Suprapubic skin (tissue), 4 donors: ENCODE data around the gene SHC2. TPM values are rescaled to one million over a fixed set of nuclear protein-coding genes. Genes with fewer than 3 reads are reported as not detected.

Experiments
- DNase-seq, 2 donors: peaks; one replicate each; pipeline ENCODE4 v3.0.0-alpha.2; 2019; ENCODE audit warnings: low spot score in 2 of 2
- H3K27ac ChIP-seq: fragments of 200-600 bp; sonication (generic); one replicate; pipeline ENCODE4 v1.5.1; 2019
- H3K27me3 ChIP-seq: fragments of 200-600 bp; sonication (generic); one replicate; pipeline ENCODE4 v1.5.1; 2019
- H3K36me3 ChIP-seq: fragments of 200-600 bp; sonication (generic); one replicate; pipeline ENCODE4 v1.5.1; 2019
- H3K4me1 ChIP-seq: fragments of 200-600 bp; sonication (generic); one replicate; pipeline ENCODE4 v1.5.1; 2019
- H3K4me3 ChIP-seq: fragments of 200-600 bp; sonication (generic); one replicate; pipeline ENCODE4 v1.5.1; 2019; ENCODE audit warnings: mild to moderate bottlenecking
- H3K9me3 ChIP-seq: fragments of 200-600 bp; sonication (generic); one replicate; pipeline ENCODE4 v1.5.1; 2019
- EP300 ChIP-seq: sonication (generic); formaldehyde crosslinking; IDR thresholded peaks from one replicate; pipeline ENCODE4 v1.6.1; 2017; ENCODE audit warnings: antibody characterized with exemption
- POLR2A ChIP-seq, 2 donors: fragments of 450-650 bp; IDR thresholded peaks; one replicate each; pipeline ENCODE4 v1.6.1; 2017; ENCODE audit warnings: antibody characterized with exemption in 2 of 2, mild to moderate bottlenecking in 2 of 2, moderate library complexity in 2 of 2
- POLR2AphosphoS5 ChIP-seq, 3 donors: sonication (generic); formaldehyde crosslinking; IDR thresholded peaks; one replicate each; pipeline ENCODE4 v1.6.1; 2017; ENCODE audit warnings: antibody characterized with exemption in 3 of 3
- WGBS: methylation state at CpG from one replicate; pipeline ENCODE4 v1.1.5; 2018; 5-methylcytosine and 5-hydroxymethylcytosine counted together
- total RNA-seq, 4 donors: library from RNA; depleted of rRNA; stranded (reverse); fragments of >200 nt; gene quantifications; one replicate each; pipeline ENCODE4 v1.1.0, GENCODE V29; 2016
- TF ChIP-seq, protein P1 (sequence below), 2 donors: fragments of 200-600 bp in 1 of 2; fragments of 450-650 bp in 1 of 2; sonication (generic) in 1 of 2; IDR thresholded peaks; one replicate each; pipeline ENCODE4 v1.5.1; 2016 to 2019; ENCODE audit warnings: antibody characterized with exemption in 2 of 2, mild to moderate bottlenecking in 1 of 2, moderate library complexity in 1 of 2

Gene SHC2
- total RNA-seq, 4 donors from 2014 or later, result 16.3 to 40.7 (median 19.6) TPM

GRCh38 chr19:504616-505015 is 43.8 kb upstream of the SHC2 start:
- Histone ChIP-seq H3K9me3 (no peaks in the 10 kb centered on the region), H3K27ac (no peak overlapping the region), H3K36me3 (no peaks in the 10 kb centered on the region), H3K4me3 (no peak overlapping the region), H3K4me1 (peaks cover 21% of the 10 kb centered on the region), H3K27me3 (no peaks in the 10 kb centered on the region)
- TF ChIP-seq EP300, result no peak
- TF ChIP-seq POLR2A (IDR thresholded peaks at IDR 0.05), result no peak
- no peak for TF ChIP-seq POLR2AphosphoS5 (IDR thresholded peaks at IDR 0.05)
- TF ChIP-seq, protein P1, sequence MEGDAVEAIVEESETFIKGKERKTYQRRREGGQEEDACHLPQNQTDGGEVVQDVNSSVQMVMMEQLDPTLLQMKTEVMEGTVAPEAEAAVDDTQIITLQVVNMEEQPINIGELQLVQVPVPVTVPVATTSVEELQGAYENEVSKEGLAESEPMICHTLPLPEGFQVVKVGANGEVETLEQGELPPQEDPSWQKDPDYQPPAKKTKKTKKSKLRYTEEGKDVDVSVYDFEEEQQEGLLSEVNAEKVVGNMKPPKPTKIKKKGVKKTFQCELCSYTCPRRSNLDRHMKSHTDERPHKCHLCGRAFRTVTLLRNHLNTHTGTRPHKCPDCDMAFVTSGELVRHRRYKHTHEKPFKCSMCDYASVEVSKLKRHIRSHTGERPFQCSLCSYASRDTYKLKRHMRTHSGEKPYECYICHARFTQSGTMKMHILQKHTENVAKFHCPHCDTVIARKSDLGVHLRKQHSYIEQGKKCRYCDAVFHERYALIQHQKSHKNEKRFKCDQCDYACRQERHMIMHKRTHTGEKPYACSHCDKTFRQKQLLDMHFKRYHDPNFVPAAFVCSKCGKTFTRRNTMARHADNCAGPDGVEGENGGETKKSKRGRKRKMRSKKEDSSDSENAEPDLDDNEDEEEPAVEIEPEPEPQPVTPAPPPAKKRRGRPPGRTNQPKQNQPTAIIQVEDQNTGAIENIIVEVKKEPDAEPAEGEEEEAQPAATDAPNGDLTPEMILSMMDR (IDR thresholded peaks at IDR 0.05), result no peak
- WGBS, result 91% methylated on average over 11 of the region's 14 CpGs
- DNase-seq, result no peak

GRCh38 chr19:501646-502045 is 40.8 kb upstream of the SHC2 start:
- no peak overlapping the region for H3K4me3 ChIP-seq
- no peak for TF ChIP-seq EP300
- no peak for TF ChIP-seq POLR2AphosphoS5 (IDR thresholded peaks at IDR 0.05)
- TF ChIP-seq POLR2A (IDR thresholded peaks at IDR 0.05), result no peak
- TF ChIP-seq, protein P1 (IDR thresholded peaks at IDR 0.05), result no peak
- H3K4me1 ChIP-seq, result peaks cover 16% of the 10 kb centered on the region
- 77% methylated on average over 17 of the region's 17 CpGs for WGBS
- H3K27ac ChIP-seq, result no peak overlapping the region
- peaks cover 28% of the 10 kb centered on the region for H3K27me3 ChIP-seq
- H3K36me3 ChIP-seq, result no peaks in the 10 kb centered on the region
- no peak for DNase-seq
- no peaks in the 10 kb centered on the region for H3K9me3 ChIP-seq

DNA sequence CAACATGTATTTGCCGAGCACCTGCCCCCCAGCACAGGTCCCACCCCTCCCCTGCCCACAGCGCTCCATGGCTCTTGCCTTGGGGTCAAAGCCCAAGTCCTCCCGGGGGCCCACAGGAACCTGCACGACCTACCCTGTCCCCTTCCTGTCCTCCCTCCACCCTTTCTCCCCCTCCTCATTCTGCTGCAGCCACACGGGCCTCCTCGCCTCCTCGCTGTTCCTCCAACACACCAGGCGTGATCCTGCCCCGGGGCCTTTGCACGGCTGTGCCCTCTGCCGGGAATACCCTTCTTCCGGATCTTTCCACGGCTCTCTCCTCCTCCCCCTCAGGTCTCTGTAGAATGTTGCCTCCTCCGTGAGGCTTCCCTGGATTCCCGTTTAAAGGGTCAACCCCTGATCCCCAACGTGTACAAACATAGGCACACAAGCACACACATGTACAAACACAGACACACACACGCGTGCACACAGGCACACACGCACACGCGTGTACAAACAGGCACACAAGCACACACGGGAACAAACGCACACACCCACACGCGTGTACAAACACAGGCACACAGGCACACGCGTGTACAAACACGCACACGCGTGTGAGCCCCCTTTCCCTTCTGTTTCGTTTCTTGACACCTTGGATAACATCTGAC is 38.3 kb upstream of the SHC2 start:
- DNase-seq, result no peak
- no peak overlapping the region for H3K4me3 ChIP-seq
- no peak overlapping the region for H3K27ac ChIP-seq
- peaks cover 34% of the 10 kb centered on the region for H3K27me3 ChIP-seq
- H3K4me1 ChIP-seq, result peaks cover 24% of the 10 kb centered on the region
- H3K36me3 ChIP-seq, result no peaks in the 10 kb centered on the region
- TF ChIP-seq EP300, result no peak
- TF ChIP-seq, protein P1 (IDR thresholded peaks at IDR 0.05), result no peak
- no peak for TF ChIP-seq POLR2AphosphoS5 (IDR thresholded peaks at IDR 0.05)
- no peak for TF ChIP-seq POLR2A (IDR thresholded peaks at IDR 0.05)
- H3K9me3 ChIP-seq, result no peaks in the 10 kb centered on the region
- WGBS, result 67% methylated on average over 31 of the region's 31 CpGs

GRCh38 chr19:498511-498891 is 37.7 kb upstream of the SHC2 start:
- DNase-seq, result no peak
- Histone ChIP-seq H3K36me3 (no peaks in the 10 kb centered on the region), H3K4me1 (peaks cover 24% of the 10 kb centered on the region), H3K27ac (no peak overlapping the region), H3K27me3 (peaks cover 34% of the 10 kb centered on the region), H3K9me3 (no peaks in the 10 kb centered on the region), H3K4me3 (no peak overlapping the region)
- no CpG with 5 or more reads among the region's 26 CpGs for WGBS
- TF ChIP-seq, protein P1 (IDR thresholded peaks at IDR 0.05), result no peak
- TF ChIP-seq POLR2A (IDR thresholded peaks at IDR 0.05) (no peak), EP300 (no peak), POLR2AphosphoS5 (IDR thresholded peaks at IDR 0.05) (no peak)

- WGBS, result 4% methylated on average over 31 of the region's 50 CpGs
- peaks cover 24% of the 10 kb centered on the region for H3K4me1 ChIP-seq
- H3K27ac ChIP-seq, result no peak overlapping the region
- no peaks in the 10 kb centered on the region for H3K9me3 ChIP-seq
- TF ChIP-seq EP300 (no peak), POLR2AphosphoS5 (IDR thresholded peaks at IDR 0.05) (no peak), POLR2A (IDR thresholded peaks at IDR 0.05) (no peak)
- TF ChIP-seq, protein P1 (IDR thresholded peaks at IDR 0.05), result no peak
- H3K27me3 ChIP-seq, result peaks cover 34% of the 10 kb centered on the region
- H3K36me3 ChIP-seq, result no peaks in the 10 kb centered on the region
- H3K4me3 ChIP-seq, result peak overlapping the region; percentile 34
- no peak for DNase-seq
These were observed 37.2 kb upstream of the SHC2 start for GRCh38 chr19:497869-498510.
